ENCODE data around the gene CELF1. TPM values are rescaled to one million over a fixed set of nuclear protein-coding genes. Genes with fewer than 3 reads are reported as not detected.

Gene CELF1
- polyA plus RNA-seq, 1 of the 3 experiments (the other 2 are of a cell fraction), result 47.5 TPM

- TF ChIP-seq CTCF (IDR thresholded peaks at IDR 0.05) (no peak), IRF3 (IDR thresholded peaks at IDR 0.05; ENCODE audit: low read depth, low read length) (no peak), NRF1 (IDR thresholded peaks at IDR 0.05; ENCODE audit: low read depth, low read length) (no peak), CHD2 (IDR thresholded peaks at IDR 0.05; ENCODE audit: low read length, partially characterized antibody) (no peak), GATA2 (CRISPR knock-in tag; IDR thresholded peaks at IDR 0.05) (no peak)
Measured at GRCh38 chr11:47480762-47481161, 72.2 kb downstream of the CELF1 start (continued).

- H3K9me3 ChIP-seq, result no peaks in the 10 kb centered on the region
- peaks cover 6 to 17% of the 10 kb centered on the region in 2 experiments; a peak in 2 of 4 replicates for H3K4me1 ChIP-seq (ENCODE audit: control insufficient read depth in 1 of 2, insufficient read depth in 2 of 2, low read depth in 1 of 2, low read length in 1 of 2)
- no peak for TF ChIP-seq EP300 (IDR thresholded peaks at IDR 0.05; ENCODE audit: borderline replicate concordance in 1 of 2, low read depth in 1 of 2, low read length in 1 of 2)
- no peak for TF ChIP-seq FOXJ3 (CRISPR knock-in tag; IDR thresholded peaks at IDR 0.05)
- TF ChIP-seq GABPA (IDR thresholded peaks at IDR 0.05; ENCODE audit: low read depth), result no peak
- no peak for TF ChIP-seq TCF12 (IDR thresholded peaks at IDR 0.05)
- TF ChIP-seq GATA2 (CRISPR knock-in tag; IDR thresholded peaks at IDR 0.05), result no peak
- no peak for TF ChIP-seq ELF1 (IDR thresholded peaks at IDR 0.05)
- TF ChIP-seq IRF3 (IDR thresholded peaks at IDR 0.05; ENCODE audit: low read depth, low read length), result no peak
- TF ChIP-seq MEF2A (IDR thresholded peaks at IDR 0.05; ENCODE audit: borderline replicate concordance, low read depth), result no peak
- no peak for TF ChIP-seq SMC3 (IDR thresholded peaks at IDR 0.05; ENCODE audit: low read depth, low read length)
- no peak for TF ChIP-seq USF1 (IDR thresholded peaks at IDR 0.05; ENCODE audit: borderline replicate concordance, low read depth)
- TF ChIP-seq ZBTB33 (IDR thresholded peaks at IDR 0.05; ENCODE audit: borderline replicate concordance, low read depth), result no peak
- no peak for TF ChIP-seq EZH2phosphoT487 (IDR thresholded peaks at IDR 0.05; ENCODE audit: borderline replicate concordance, low read depth)
- no peak for TF ChIP-seq TAF1 (IDR thresholded peaks at IDR 0.05; ENCODE audit: borderline replicate concordance, low read depth, low read length)
- TF ChIP-seq RXRA (IDR thresholded peaks at IDR 0.05; ENCODE audit: borderline replicate concordance, low read depth), result no peak
- no peak for TF ChIP-seq CTCF (IDR thresholded peaks at IDR 0.05)
- TF ChIP-seq MAX (IDR thresholded peaks at IDR 0.05; ENCODE audit: low read depth), result no peak
- no peak for TF ChIP-seq MXI1 (IDR thresholded peaks at IDR 0.05; ENCODE audit: low read depth, low read length)
- no peak for TF ChIP-seq JUND (IDR thresholded peaks at IDR 0.05)
- no peaks in the 10 kb centered on the region for H3K27me3 ChIP-seq (ENCODE audit: insufficient read depth)
- CTCF ChIA-PET, result interaction anchor here (0.6 to 1.3 kb wide), 2 partner anchors 25 to 47 kb away, joined by 3 to 8 read pairs; no protein-coding TSS in a partner anchor
- H3K4me3 ChIP-seq (ENCODE audit: low read depth in 2 of 2, low read length in 1 of 2), result no peak overlapping the region
- H3K9ac ChIP-seq, result no peak overlapping the region
- H3K36me3 ChIP-seq (replicated peaks in 1 of 2; ENCODE audit: control insufficient read depth in 1 of 2, insufficient read depth in 2 of 2, low read length in 1 of 2), result peaks cover 76 to 84% of the 10 kb centered on the region in 2 experiments
- H4K20me1 ChIP-seq (ENCODE audit: insufficient read depth), result peaks cover 18% of the 10 kb centered on the region
- H3K9me2 ChIP-seq, result no peaks in the 10 kb centered on the region
- WGBS (ENCODE audit: low lambda C conversion rate), result 88% methylated on average over 5 of the region's 5 CpGs
- POLR2A ChIA-PET, result interaction anchor here (0.8 kb wide), 1 partner anchor 75 kb away, joined by 3 read pairs; no protein-coding TSS in a partner anchor
- no peak for DNase-seq
- no peak overlapping the region for H3K4me2 ChIP-seq
- no peak overlapping the region for H2AFZ ChIP-seq (ENCODE audit: low read depth)
- peaks cover 25% of the 10 kb centered on the region for H3F3A ChIP-seq (replicated peaks; ENCODE audit: insufficient read depth)
- peak overlapping the region in 1 of 2 experiments; percentile 32; a peak in 2 of 4 replicates for H3K27ac ChIP-seq (ENCODE audit: low read depth in 2 of 2, low read length in 1 of 2)
- H3K79me2 ChIP-seq (ENCODE audit: insufficient read depth), result peaks cover 37% of the 10 kb centered on the region; the same call in 1 of the 2 replicates
Measured at GRCh38 chr11:47478651-47479329, 74.1 kb downstream of the CELF1 start.
